Measurements from ENCODE around the gene ACBD4. TPM values are rescaled to one million over a fixed set of nuclear protein-coding genes. Genes with fewer than 3 reads are reported as not detected.
A peak's percentile ranks its signal among the peaks of the same experiment; 100 is the strongest.

The ACBD4 gene
- total RNA-seq, 4 donors from 2014 or later, result 33.8 to 124 (median 76.3) TPM

DNA sequence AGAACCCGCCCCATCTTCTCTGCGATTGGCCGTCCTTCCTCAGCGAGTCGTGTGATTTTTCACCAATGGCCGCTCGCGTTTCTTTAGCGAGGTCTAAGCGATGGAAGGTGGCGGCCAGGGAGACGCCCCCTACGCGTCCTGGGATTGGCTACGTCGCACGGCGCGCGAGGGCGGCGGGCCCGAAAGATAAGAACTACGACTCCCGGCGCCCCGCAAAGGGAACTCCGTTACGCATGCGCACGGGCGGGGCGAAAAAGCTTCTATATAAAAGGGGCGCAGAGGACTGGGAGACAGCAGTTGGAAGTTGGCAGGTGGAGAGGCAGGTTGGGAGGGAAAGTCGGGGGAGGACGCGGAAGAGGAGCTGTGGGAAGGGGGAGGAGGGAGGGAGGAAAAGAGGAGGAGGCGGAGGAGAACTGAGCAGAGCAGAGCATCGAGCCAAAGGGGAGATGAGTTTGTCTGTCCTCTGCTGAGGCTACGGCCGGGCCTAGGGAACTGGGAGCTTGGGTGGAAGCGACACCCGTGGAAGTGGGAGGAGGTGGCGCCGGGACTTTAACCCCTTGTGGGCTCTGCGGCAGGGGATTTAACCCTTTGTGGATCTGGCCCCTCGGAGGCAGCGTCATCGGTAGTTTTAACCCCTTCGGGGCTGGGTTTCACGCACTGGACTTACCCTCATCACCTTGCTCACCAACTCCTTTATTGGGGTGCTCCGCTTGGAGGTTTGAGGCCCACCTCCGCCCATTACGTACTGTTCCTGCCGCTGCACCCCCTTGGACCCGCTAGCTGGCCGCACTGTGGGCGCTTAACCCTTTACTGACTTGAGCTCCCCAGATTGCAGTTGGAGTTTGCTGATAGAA lies 12.9 kb downstream of the ACBD4 start, which contains the start of gene HEXIM1:
Gene HEXIM1, plus strand, starts transcription at position 293 of the 854 bp plus-strand sequence. CDS start 716 bp downstream, outside the sequence.
- peaks cover 3 to 48% (median 24%) of the 10 kb centered on the region in 4 donors for H3K4me1 ChIP-seq
- peak; percentile 99 to 100 (median 99) for DNase-seq

DNA sequence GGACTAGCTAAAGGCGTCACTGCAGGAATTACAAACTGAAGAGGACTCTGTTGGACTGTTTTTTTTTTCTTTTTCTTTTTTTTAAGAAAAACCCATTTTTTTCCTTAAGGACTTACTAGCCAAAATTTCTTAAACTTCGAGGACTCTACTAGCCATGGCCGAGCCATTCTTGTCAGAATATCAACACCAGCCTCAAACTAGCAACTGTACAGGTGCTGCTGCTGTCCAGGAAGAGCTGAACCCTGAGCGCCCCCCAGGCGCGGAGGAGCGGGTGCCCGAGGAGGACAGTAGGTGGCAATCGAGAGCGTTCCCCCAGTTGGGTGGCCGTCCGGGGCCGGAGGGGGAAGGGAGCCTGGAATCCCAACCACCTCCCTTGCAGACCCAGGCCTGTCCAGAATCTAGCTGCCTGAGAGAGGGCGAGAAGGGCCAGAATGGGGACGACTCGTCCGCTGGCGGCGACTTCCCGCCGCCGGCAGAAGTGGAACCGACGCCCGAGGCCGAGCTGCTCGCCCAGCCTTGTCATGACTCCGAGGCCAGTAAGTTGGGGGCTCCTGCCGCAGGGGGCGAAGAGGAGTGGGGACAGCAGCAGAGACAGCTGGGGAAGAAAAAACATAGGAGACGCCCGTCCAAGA lies 13.7 kb downstream of the ACBD4 start:
- peaks cover 3 to 47% (median 21%) of the 10 kb centered on the region in 4 donors for H3K4me1 ChIP-seq

More for the DNA sequence above, 12.9 kb downstream of the ACBD4 start, which contains the start of gene HEXIM1:
- no peaks in the 10 kb centered on the region for H3K9me3 ChIP-seq
- TF ChIP-seq, protein P1, sequence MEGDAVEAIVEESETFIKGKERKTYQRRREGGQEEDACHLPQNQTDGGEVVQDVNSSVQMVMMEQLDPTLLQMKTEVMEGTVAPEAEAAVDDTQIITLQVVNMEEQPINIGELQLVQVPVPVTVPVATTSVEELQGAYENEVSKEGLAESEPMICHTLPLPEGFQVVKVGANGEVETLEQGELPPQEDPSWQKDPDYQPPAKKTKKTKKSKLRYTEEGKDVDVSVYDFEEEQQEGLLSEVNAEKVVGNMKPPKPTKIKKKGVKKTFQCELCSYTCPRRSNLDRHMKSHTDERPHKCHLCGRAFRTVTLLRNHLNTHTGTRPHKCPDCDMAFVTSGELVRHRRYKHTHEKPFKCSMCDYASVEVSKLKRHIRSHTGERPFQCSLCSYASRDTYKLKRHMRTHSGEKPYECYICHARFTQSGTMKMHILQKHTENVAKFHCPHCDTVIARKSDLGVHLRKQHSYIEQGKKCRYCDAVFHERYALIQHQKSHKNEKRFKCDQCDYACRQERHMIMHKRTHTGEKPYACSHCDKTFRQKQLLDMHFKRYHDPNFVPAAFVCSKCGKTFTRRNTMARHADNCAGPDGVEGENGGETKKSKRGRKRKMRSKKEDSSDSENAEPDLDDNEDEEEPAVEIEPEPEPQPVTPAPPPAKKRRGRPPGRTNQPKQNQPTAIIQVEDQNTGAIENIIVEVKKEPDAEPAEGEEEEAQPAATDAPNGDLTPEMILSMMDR (IDR thresholded peaks at IDR 0.05), result peak in 2 of 6 experiments; percentile 3 to 6
- peak; percentile 99 to 100 for TF ChIP-seq POLR2A (IDR thresholded peaks at IDR 0.05)
- H3K4me3 ChIP-seq, result peak within 1 kb of the TSS; percentile 65 to 83 (median 72)
- H3K27ac ChIP-seq, result peak within 1 kb of the TSS; percentile 88 to 99 (median 96)
- H3K36me3 ChIP-seq, result no peaks in the 10 kb centered on the region
- no peaks in the 10 kb centered on the region for H3K27me3 ChIP-seq

DNA sequence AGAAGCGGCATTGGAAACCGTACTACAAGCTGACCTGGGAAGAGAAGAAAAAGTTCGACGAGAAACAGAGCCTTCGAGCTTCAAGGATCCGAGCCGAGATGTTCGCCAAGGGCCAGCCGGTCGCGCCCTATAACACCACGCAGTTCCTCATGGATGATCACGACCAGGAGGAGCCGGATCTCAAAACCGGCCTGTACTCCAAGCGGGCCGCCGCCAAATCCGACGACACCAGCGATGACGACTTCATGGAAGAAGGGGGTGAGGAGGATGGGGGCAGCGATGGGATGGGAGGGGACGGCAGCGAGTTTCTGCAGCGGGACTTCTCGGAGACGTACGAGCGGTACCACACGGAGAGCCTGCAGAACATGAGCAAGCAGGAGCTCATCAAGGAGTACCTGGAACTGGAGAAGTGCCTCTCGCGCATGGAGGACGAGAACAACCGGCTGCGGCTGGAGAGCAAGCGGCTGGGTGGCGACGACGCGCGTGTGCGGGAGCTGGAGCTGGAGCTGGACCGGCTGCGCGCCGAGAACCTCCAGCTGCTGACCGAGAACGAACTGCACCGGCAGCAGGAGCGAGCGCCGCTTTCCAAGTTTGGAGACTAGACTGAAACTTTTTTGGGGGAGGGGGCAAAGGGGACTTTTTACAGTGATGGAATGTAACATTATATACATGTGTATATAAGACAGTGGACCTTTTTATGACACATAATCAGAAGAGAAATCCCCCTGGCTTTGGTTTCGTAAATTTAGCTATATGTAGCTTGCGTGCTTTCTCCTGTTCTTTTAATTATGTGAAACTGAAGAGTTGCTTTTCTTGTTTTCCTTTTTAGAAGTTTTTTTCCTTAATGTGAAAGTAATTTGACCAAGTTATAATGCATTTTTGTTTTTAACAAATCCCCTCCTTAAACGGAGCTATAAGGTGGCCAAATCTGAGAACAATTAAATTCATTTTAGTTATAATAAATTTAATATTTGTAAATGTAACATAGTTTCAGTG lies 14.5 kb downstream of the ACBD4 start:
- TF ChIP-seq, protein P1 (IDR thresholded peaks at IDR 0.05), result no peak
- TF ChIP-seq POLR2A (IDR thresholded peaks at IDR 0.05), result peak in 1 of 2 donors; percentile 5
- H3K4me1 ChIP-seq, result peaks cover 2 to 39% (median 13%) of the 10 kb centered on the region in 4 donors
- H3K4me3 ChIP-seq, result peak overlapping the region; percentile 65 to 79 (median 72)
- peak overlapping the region; percentile 87 to 97 (median 92) for H3K27ac ChIP-seq
- DNase-seq, result peak; percentile 66 to 83 (median 79)
- no peaks in the 10 kb centered on the region for H3K36me3 ChIP-seq
- H3K27me3 ChIP-seq, result no peaks in the 10 kb centered on the region
- no peaks in the 10 kb centered on the region for H3K9me3 ChIP-seq

More for the DNA sequence above, 13.7 kb downstream of the ACBD4 start:
- no peaks in the 10 kb centered on the region for H3K36me3 ChIP-seq
- peak; percentile 84 to 93 (median 89) for DNase-seq
- TF ChIP-seq, protein P1 (IDR thresholded peaks at IDR 0.05), result peak; percentile 65 to 91 (median 79)
- peak; percentile 14 to 18 for TF ChIP-seq POLR2A (IDR thresholded peaks at IDR 0.05)
- peak overlapping the region; percentile 87 to 97 (median 92) for H3K27ac ChIP-seq
- H3K4me3 ChIP-seq, result peak overlapping the region; percentile 65 to 79 (median 72)
- H3K9me3 ChIP-seq, result no peaks in the 10 kb centered on the region
- no peaks in the 10 kb centered on the region for H3K27me3 ChIP-seq

DNA sequence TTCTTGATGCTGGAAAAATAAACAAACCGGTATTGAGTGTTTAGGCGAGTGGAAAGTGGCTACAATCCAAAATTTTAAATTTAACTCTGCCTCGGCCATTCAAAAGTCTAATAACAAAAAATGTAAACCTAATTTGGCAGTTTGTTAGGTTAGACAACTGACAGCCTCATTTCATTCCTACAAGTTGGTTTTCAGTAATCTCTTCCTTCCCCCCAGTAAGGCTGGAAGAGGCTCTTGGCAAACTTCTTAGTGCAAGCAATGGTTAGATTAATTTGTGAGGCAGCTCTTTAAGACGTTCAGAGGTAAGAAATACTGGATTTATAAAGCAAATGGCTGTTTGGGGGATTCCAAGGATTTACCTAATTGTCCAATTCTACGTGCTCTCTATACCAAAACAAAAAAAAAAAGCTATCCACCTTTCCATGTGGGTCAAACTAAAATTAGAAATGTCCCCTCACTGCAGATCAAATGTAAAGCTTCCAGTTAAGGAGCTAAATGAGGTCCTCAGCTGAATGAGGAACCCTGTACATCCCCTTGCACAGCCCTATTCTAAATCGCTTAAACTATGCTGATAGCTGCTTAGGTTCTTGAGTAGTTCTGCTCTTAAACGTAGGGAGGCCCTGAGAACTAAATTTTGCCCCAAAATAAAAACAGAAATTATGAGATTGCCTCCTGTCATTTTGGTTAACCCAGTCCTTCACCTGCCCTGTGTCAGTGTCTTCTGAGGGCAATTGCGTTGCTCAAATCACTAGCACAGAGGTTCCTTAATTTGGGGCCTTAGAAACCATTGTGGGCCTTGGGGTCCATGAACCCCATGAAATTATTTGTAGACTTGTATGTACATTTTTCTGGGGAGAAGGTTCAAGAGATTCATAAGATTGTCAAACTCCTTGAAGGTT lies 15.7 kb downstream of the ACBD4 start:
- no peaks in the 10 kb centered on the region for H3K36me3 ChIP-seq
- TF ChIP-seq POLR2A (IDR thresholded peaks at IDR 0.05), result no peak
- TF ChIP-seq, protein P1 (IDR thresholded peaks at IDR 0.05), result no peak

More for the DNA sequence above, 15.7 kb downstream of the ACBD4 start:
- no peak for DNase-seq
- no peaks in the 10 kb centered on the region for H3K9me3 ChIP-seq
- H3K27me3 ChIP-seq, result no peaks in the 10 kb centered on the region
- H3K4me3 ChIP-seq, result peak overlapping the region in 2 of 4 donors; percentile 77 to 79
- peak overlapping the region; percentile 55 to 97 (median 81) for H3K27ac ChIP-seq
- H3K4me1 ChIP-seq, result peaks cover 0 to 39% (median 11%) of the 10 kb centered on the region in 4 donors
